CD4-positive, alpha-beta T cell treated with Interleukin-15 for 1 hour (primary cell): ENCODE results near the gene ST6GALNAC3.
"Not testable (repeated sequence)": the region's sequence is repeated elsewhere in the genome, so short reads cannot be mapped to it uniquely, and the experiment has no call there.

ENCODE experiments used
- DNase-seq: peaks from one replicate; pipeline ENCODE4 v3.0.0-alpha.2; 2020

Gene ST6GALNAC3

GRCh38 chr1:76601465-76601864 is 526.9 kb downstream of the ST6GALNAC3 start:
- DNase-seq: no peak

- DNase-seq: no peak
Measured at GRCh38 chr1:76607717-76608116, 533.2 kb downstream of the ST6GALNAC3 start.

GRCh38 chr1:76611770-76612445 is 537.4 kb downstream of the ST6GALNAC3 start:
- DNase-seq: no peak

- DNase-seq: no peak
Measured at GRCh38 chr1:76613886-76614285, 539.3 kb downstream of the ST6GALNAC3 start.

- DNase-seq: no peak
Measured at GRCh38 chr1:76615253-76616035, 540.9 kb downstream of the ST6GALNAC3 start.

GRCh38 chr1:76620371-76620770 is 545.8 kb downstream of the ST6GALNAC3 start:
- DNase-seq: no peak

- no peak for DNase-seq
Measured at GRCh38 chr1:76622774-76623528, 548.4 kb downstream of the ST6GALNAC3 start.

GRCh38 chr1:76625886-76626678 is 551.5 kb downstream of the ST6GALNAC3 start:
- no peak for DNase-seq

GRCh38 chr1:76627498-76627897 is 553.0 kb downstream of the ST6GALNAC3 start:
- DNase-seq: no peak

GRCh38 chr1:76627901-76628300 is 553.4 kb downstream of the ST6GALNAC3 start:
- DNase-seq: no peak

- no peak for DNase-seq
Measured at GRCh38 chr1:76632136-76632535, 557.6 kb downstream of the ST6GALNAC3 start.

- DNase-seq: no peak
Measured at GRCh38 chr1:76635784-76636183, 561.2 kb downstream of the ST6GALNAC3 start.

GRCh38 chr1:76639181-76639580 is 564.6 kb downstream of the ST6GALNAC3 start:
- no peak for DNase-seq

GRCh38 chr1:76640092-76640491 is 565.5 kb downstream of the ST6GALNAC3 start:
- no peak for DNase-seq

- DNase-seq: no peak
Measured at GRCh38 chr1:76640723-76641122, 566.2 kb downstream of the ST6GALNAC3 start.

- no peak for DNase-seq
Measured at GRCh38 chr1:76644139-76644538, 569.6 kb downstream of the ST6GALNAC3 start.

GRCh38 chr1:76652860-76653259 is 578.3 kb downstream of the ST6GALNAC3 start:
- not testable (repeated sequence) for DNase-seq

- DNase-seq: no peak
Measured at GRCh38 chr1:76657623-76658022, 583.1 kb downstream of the ST6GALNAC3 start.

GRCh38 chr1:76659171-76659940 is 584.8 kb downstream of the ST6GALNAC3 start:
- no peak for DNase-seq

GRCh38 chr1:76661531-76661930 is 587.0 kb downstream of the ST6GALNAC3 start:
- no peak for DNase-seq

- DNase-seq: no peak
Measured at GRCh38 chr1:76666499-76666898, 592.0 kb downstream of the ST6GALNAC3 start.

GRCh38 chr1:76668046-76668445 is 593.5 kb downstream of the ST6GALNAC3 start:
- no peak for DNase-seq
